ENCODE measurements around the gene KLHL12.

DNA sequence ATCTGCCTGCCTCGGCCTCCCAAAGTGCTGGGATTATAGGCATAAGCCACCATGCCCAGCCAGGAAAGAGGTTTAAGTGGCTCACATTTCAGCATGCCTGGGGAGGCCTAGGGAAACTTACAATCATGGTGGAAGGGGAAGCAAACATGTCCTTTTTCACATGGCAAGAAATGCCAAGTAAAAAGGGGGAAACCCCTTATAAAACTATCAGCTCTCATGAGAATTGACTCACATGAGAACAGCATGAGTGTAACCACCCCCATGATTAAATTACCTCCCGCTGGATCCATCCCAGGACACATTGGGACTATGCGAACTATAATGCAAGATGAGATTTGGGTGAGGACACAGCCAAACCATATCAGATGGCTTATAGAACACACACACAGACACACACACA, 8.8 kb upstream of the KLHL12 start:
- no peak for TF ChIP-seq CTCF (conservative IDR thresholded peaks at IDR 0.05)
- no peak for TF ChIP-seq EZH2 (IDR thresholded peaks at IDR 0.05; ENCODE audit: low read depth)

All from PC-9 (cell line).